ENCODE measurements around the gene SIGLEC11. TPM values are rescaled to one million over a fixed set of nuclear protein-coding genes. Genes with fewer than 3 reads are reported as not detected.

SIGLEC11 gene
- total RNA-seq, 1 experiment from 2014 or later, result not detected

GRCh38 chr19:50000841-50001557 is 40.0 kb upstream of the SIGLEC11 start:
- no peaks in the 10 kb centered on the region for H3K4me1 ChIP-seq (ENCODE audit: insufficient read depth, low read length, poor library complexity, severe bottlenecking)
- no TSS peak for BruUV-seq (replicated peaks)
- H3K36me3 ChIP-seq (ENCODE audit: insufficient read depth, low read length, poor library complexity, severe bottlenecking), result peaks cover 26% of the 10 kb centered on the region
- intact Hi-C loops (cut with micrococcal nuclease; ENCODE audit: unreplicated experiment), result no loop called here
- DNase-seq (ENCODE audit: low spot score), result no peak
- no peak overlapping the region for H3K27ac ChIP-seq (ENCODE audit: low read depth, low read length, poor library complexity, severe bottlenecking)
- ChIA-PET CTCF (no interaction called here), POLR2A (ENCODE audit: low non-redundant PET) (no interaction called here)
- H3K9me3 ChIP-seq (ENCODE audit: low read depth, low read length, poor library complexity, severe bottlenecking), result no peaks in the 10 kb centered on the region
- H3K27me3 ChIP-seq (replicated peaks; ENCODE audit: insufficient read depth, low read depth, low read length, poor library complexity), result no peaks in the 10 kb centered on the region
- TF ChIP-seq CTCF (conservative IDR thresholded peaks at IDR 0.05; ENCODE audit: low read depth, low read length), result no peak
- no peak overlapping the region for H3K4me3 ChIP-seq (ENCODE audit: low read depth, low read length, poor library complexity, severe bottlenecking)

- Histone ChIP-seq H3K4me3 (ENCODE audit: low read depth, low read length, poor library complexity, severe bottlenecking) (no peak overlapping the region), H3K4me1 (ENCODE audit: insufficient read depth, low read length, poor library complexity, severe bottlenecking) (no peaks in the 10 kb centered on the region), H3K27ac (ENCODE audit: low read depth, low read length, poor library complexity, severe bottlenecking) (no peak overlapping the region), H3K27me3 (replicated peaks; ENCODE audit: insufficient read depth, low read depth, low read length, poor library complexity) (no peaks in the 10 kb centered on the region), H3K36me3 (ENCODE audit: insufficient read depth, low read length, poor library complexity, severe bottlenecking) (peaks cover 22% of the 10 kb centered on the region), H3K9me3 (ENCODE audit: low read depth, low read length, poor library complexity, severe bottlenecking) (no peaks in the 10 kb centered on the region)
- CTCF ChIA-PET, result no interaction called here
- POLR2A ChIA-PET (ENCODE audit: low non-redundant PET), result no interaction called here
- DNase-seq (ENCODE audit: low spot score), result no peak
- TF ChIP-seq EZH2 (IDR thresholded peaks at IDR 0.05; ENCODE audit: borderline replicate concordance, low read depth, low read length, poor library complexity, severe bottlenecking) (no peak), CTCF (conservative IDR thresholded peaks at IDR 0.05; ENCODE audit: low read depth, low read length) (no peak)
- intact Hi-C loops (cut with micrococcal nuclease; ENCODE audit: unreplicated experiment), result no loop called here
- BruUV-seq (replicated peaks), result no TSS peak
These were observed 39.3 kb upstream of the SIGLEC11 start for GRCh38 chr19:50000038-50000840.

GRCh38 chr19:49999371-50000010 is 38.5 kb upstream of the SIGLEC11 start:
- intact Hi-C loops (cut with micrococcal nuclease; ENCODE audit: unreplicated experiment), result no loop called here
- Histone ChIP-seq H3K9me3 (ENCODE audit: low read depth, low read length, poor library complexity, severe bottlenecking) (no peaks in the 10 kb centered on the region), H3K4me1 (ENCODE audit: insufficient read depth, low read length, poor library complexity, severe bottlenecking) (no peaks in the 10 kb centered on the region), H3K27ac (ENCODE audit: low read depth, low read length, poor library complexity, severe bottlenecking) (no peak overlapping the region), H3K36me3 (ENCODE audit: insufficient read depth, low read length, poor library complexity, severe bottlenecking) (peaks cover 24% of the 10 kb centered on the region), H3K4me3 (ENCODE audit: low read depth, low read length, poor library complexity, severe bottlenecking) (no peak overlapping the region), H3K27me3 (replicated peaks; ENCODE audit: insufficient read depth, low read depth, low read length, poor library complexity) (no peaks in the 10 kb centered on the region)
- TF ChIP-seq CTCF (conservative IDR thresholded peaks at IDR 0.05; ENCODE audit: low read depth, low read length) (no peak), EZH2 (IDR thresholded peaks at IDR 0.05; ENCODE audit: borderline replicate concordance, low read depth, low read length, poor library complexity, severe bottlenecking) (no peak)
- ChIA-PET CTCF (no interaction called here), POLR2A (ENCODE audit: low non-redundant PET) (no interaction called here)
- BruUV-seq (replicated peaks), result no TSS peak
- no peak for DNase-seq (ENCODE audit: low spot score)
